Fibroblast of the conjunctiva (primary cell): ENCODE measurements around the gene OPRL1.

Source experiments
- DNase-seq: peaks from one replicate; pipeline ENCODE4 v3.0.0-alpha.2; 2010; ENCODE audit warnings: low read depth

Gene OPRL1

GRCh38 chr20:64080013-64080812 is at the start of gene OPRL1:
Gene OPRL1 (plus strand): TSS chr20:64080082. CDS start chr20:64092721, 12,639 bp downstream.
- no peak for DNase-seq

- DNase-seq, result no peak
Measured at GRCh38 chr20:64030371-64031134, 49.3 kb upstream of the OPRL1 start.

- no peak for DNase-seq
Measured at GRCh38 chr20:64031822-64032314, 48.0 kb upstream of the OPRL1 start.

GRCh38 chr20:64032706-64033624 is 46.9 kb upstream of the OPRL1 start:
- no peak for DNase-seq

DNA sequence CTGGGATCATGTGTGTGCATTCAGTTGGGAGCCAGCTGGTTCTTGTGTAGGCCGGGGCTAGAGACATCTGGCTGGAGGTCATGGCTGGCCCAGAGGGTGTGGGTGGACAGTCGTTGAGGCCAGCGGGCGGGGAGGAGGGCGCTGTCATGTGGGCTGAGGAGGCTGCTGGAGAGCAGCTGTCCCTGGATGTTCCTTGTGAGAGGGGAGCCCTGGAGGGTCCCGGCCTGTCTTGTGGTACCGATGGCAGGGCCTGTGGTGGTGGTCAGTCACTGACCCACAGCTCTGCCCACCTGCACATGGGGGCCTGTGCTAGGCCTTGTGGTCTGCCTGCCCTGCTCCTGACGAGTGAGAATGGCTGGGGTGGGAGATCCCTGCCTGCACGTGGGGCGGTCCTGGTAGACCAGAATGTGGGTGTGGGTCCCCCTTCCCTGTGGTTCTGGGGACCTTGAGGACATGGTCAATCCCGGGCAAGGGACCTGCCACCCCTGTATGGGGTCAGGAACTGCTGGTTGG is 45.8 kb upstream of the OPRL1 start:
- no peak for DNase-seq

DNA sequence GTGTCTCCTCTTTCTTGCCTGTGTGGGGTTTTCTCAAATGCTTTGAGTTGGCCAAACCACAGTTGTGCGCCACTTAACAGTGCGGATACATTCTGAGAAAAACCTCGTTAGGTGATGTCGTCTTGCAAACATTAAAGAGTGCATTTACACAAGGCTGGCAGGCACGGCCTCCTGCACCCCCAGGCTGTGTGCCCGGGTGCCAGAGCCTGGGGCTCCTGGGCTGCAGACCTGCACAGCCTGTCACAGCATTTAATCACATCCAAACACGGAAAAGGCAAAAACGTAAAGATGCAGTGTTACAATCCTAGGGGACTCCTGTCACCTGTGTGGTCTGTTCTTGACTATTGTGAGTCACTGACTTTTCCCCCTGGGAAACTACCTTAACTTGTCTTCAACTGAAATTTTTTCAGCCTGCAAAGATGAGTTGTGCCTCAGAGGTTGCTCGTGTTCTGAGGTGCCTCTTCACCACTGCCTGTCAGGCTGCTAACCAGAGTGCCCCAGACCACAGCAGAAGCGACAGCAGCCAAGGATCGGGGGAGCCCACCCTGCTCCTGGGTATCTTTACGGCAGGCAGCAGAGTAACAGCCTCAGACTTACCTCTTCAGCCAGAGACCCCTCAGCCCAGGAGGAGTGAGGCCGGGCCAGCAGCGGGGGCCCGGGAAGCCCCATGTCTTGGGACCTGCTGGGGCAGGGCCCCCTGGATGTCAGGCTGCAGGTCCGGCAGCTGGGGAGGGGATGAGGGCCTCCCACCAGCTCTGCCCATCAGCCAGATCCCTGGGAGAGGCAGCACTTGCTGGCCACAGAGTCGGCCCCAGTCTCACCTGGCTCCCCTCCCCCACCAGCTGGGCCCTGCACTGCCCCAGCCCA is 44.6 kb upstream of the OPRL1 start:
- no peak for DNase-seq

- no peak for DNase-seq
Measured at GRCh38 chr20:64035933-64036345, 43.9 kb upstream of the OPRL1 start, which contains the start of gene C20orf204. Gene C20orf204 (plus strand): TSS chr20:64036182. CDS start chr20:64036324, 142 bp downstream.

GRCh38 chr20:64036346-64037198 is 43.3 kb upstream of the OPRL1 start:
- DNase-seq, result no peak

DNA sequence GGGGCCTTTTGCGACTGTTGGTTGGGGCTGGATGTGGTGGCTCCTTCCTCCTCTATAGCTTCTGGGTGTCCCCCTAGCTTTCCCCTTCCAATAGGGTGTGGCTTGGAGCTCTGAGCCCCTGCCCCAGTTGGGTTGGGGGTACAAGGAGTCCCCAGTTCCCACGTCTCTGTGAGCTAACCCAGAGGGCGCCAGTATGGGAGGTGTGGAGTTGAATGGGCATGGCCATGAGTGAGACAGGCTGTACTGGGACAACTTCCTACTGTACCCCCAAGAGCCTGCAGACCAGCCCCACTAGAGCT is 42.7 kb upstream of the OPRL1 start:
- DNase-seq, result no peak

GRCh38 chr20:64037498-64038213 is 42.2 kb upstream of the OPRL1 start:
- no peak for DNase-seq

GRCh38 chr20:64038224-64038564 is 41.7 kb upstream of the OPRL1 start:
- DNase-seq, result no peak

DNA sequence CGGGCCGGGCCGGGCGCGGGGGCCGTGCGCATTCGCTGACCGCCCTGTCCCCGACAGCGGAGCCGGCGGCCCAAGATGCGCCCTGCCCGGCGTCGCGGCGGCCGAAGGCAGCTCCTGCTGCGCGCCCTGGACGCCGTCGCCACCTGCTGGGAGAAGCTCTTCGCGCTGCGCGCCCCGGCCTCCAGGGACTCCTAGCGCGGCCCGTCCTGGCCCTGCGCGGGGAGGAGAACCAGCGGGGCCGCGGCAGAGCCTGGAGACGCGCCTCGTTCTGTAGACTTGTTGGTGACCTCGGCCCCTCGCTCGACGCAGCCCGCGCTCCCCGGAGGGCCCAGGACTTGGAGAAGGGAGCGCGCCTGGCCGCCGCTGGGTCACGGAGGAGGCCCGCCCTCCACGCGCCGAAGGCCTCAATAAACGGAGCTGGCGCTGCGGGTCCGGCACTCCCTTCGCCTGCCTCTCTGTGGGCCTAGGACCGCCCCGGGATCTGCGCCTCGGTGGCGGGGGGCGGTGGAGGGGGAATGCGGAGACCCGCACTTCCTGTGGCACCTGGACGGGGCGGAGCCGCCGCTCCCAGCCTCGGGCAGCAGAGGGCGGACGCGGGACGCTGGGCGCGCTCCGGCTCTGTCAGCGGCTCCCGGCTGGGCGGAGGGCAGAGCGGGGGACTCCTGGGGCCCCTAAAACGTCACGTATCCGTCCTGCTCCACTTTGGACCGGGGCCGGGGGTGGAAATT is 41.2 kb upstream of the OPRL1 start:
- DNase-seq, result no peak

GRCh38 chr20:64039293-64040160 is 40.4 kb upstream of the OPRL1 start:
- no peak for DNase-seq

DNA sequence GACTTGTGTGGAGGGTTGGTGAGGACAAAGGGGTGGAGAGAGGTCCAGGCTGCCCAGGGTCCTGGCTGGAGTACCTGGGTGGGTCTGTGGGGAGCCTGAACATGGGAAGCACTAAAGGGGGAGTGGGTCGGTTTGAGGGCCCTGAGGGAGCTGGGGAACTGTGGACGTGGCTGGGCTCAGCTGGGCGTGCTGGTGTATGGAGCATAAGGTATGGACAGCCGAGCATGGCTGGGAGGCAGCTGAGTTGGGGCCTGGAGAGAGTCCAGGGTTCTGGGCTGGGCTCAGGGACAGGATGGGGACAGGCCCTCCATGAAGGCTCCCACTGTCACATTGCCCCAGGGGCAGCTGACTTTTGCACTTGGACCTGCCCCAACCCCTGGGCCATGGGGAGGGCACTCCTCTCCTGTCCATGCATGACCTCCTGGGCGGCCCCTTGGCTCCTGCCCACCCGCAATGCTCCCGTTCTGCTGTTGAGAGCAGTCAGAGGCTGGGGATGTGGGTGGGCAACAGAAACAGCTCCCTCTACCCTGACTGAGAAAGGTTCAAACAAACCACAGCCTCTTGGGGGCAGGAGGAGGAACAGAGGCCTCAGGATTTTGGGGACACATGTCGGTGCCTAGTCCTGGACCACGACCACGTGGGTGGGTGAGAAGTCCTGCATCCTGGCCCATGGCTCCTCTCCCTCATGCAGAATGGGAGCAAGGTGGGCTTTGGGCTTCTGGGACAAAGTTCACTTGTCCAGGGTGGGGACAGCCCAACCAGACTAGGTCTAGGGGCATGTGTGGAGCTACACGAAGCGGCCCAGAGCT is 39.4 kb upstream of the OPRL1 start:
- no peak for DNase-seq

DNA sequence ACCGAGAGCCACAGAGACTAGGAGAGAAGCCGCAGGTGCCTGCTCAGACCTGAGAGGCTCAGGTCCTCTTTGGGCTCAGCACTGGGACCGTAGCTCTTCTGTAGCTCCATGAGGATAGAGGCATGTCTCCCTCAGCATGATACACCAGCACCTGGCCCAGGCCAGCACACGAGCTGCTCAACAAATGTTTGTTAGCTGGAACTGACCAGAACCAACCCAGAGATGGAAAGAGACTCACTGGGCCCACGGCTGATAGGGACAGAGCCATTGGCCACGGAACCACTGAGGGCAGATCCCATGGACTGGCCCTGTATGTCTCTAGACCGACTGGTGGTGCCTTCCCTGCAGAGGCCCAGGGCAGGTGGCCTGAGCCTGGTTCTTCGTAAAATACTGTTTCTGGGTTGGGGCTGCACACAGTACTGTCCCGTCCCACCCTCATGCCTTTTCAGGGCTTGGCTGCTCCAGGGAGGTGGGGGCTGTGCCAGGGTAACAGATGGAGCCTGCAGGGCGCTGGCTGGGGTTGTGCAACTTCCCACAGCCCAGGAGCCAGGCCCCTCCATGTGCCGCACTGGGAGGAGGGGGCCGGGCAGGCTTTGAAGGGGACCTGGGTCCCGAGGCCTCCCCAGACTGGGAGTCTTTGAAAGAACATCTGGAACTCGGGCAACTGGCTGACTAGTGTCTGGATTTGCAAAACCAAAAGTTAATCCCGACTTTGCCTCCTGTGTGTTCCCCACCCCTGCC is 38.7 kb upstream of the OPRL1 start:
- DNase-seq, result no peak

- no peak for DNase-seq
Measured at GRCh38 chr20:64041781-64042053, 38.2 kb upstream of the OPRL1 start.
